Right cardiac atrium (tissue), 5 donors: ENCODE measurements around the gene FTCDNL1. TPM values are rescaled to one million over a fixed set of nuclear protein-coding genes. Genes with fewer than 3 reads are reported as not detected.

ENCODE experiments used
- ATAC-seq, 2 donors: fragments of 200-7000 bp; cut with Tn5 transposase; one replicate each; pipeline versions ENCODE4 v1.8.0 to v1.9.1; 2020; ENCODE audit warnings: moderate library complexity in 2 of 2, mild to moderate bottlenecking in 1 of 2
- DNase-seq, 3 donors: peaks; one replicate each; pipeline ENCODE4 v3.0.0-alpha.2; 2020
- H3K27ac ChIP-seq: one replicate; pipeline ENCODE4 v1.5.1; 2013; ENCODE audit warnings: mild to moderate bottlenecking, low read length, control low read depth, moderate library complexity
- H3K27me3 ChIP-seq: one replicate; pipeline ENCODE4 v1.6.1; 2013; ENCODE audit not compliant: control insufficient read depth, insufficient read depth
- H3K4me1 ChIP-seq: one replicate; pipeline ENCODE4 v1.6.1; 2013; ENCODE audit warnings: low read length; ENCODE audit not compliant: control insufficient read depth, insufficient read depth
- H3K4me3 ChIP-seq: one replicate; pipeline ENCODE4 v1.5.1; 2013; ENCODE audit warnings: low read length, control low read depth
- H3K9me3 ChIP-seq: one replicate; pipeline ENCODE4 v1.6.1; 2013; ENCODE audit warnings: low read length; ENCODE audit not compliant: control insufficient read depth
- WGBS: extraction: QIAGEN DNeasy Blood & Tissue Kit; methylation state at CpG from one replicate; pipeline ENCODE4 v1.1.7; 2013; 5-methylcytosine and 5-hydroxymethylcytosine counted together
- intact Hi-C, 4 donors: fragments of 100-400 bp; cut with DNase I; formaldehyde crosslinking; loops; one replicate each; pipeline versions ENCODE4 v1.11.0 to v1.14.0; 2022 to 2023
- polyA plus RNA-seq: library from polyadenylated mRNA; stranded (reverse); fragments of 200-250 nt; gene quantifications from one replicate; pipeline ENCODE4 v1.2.3, GENCODE V29; 2013
- total RNA-seq, 4 donors: library from RNA; stranded (reverse); fragmentation: NEBNext Ultra II Directional; extraction: Animal tissue kit (Norgen Biotek cat#: 25700); gene quantifications; one replicate each; pipeline ENCODE4 v1.2.1, GENCODE V29; 2021
- donor health status: healthy with polysubstance abuse.
- donor health status: DM: no; HTN: yes; CAD: no.
- donor health status: DM: no; HTN: no; CAD: no.
- donor health status: DM: no; HTN: yes; CAD: no; lungs with severe emphysema.
- donor health status: DM: yes; HTN: yes; CAD: no.

The FTCDNL1 gene
- total and polyA plus RNA-seq, 5 donors, result 1.7 to 5.0 (median 2.7) TPM

DNA sequence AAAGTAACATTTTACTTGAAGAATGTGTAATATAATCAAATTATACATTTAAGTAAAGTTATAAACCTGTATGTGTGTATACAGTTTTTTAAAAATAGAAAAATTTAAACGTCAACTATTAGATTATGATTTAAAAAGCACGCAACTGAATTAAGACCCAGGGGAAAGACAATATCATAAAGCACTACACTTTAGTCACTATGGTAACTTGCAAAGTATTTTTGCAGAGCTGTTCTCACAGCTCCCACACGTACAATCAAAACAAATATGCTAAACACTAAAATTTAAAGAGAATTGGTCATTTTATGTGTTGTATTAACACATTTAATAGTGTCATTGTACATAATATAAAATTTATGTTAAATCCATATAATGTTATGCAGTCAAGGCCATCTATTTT, 59.7 kb downstream of the FTCDNL1 start:
- intact Hi-C loops, result no loop called here
- H3K27ac ChIP-seq, result no peak overlapping the region
- no peaks in the 10 kb centered on the region for H3K4me1 ChIP-seq
- ATAC-seq, result no peak
- DNase-seq, result no peak
- H3K4me3 ChIP-seq, result no peak overlapping the region
- H3K27me3 ChIP-seq, result no peaks in the 10 kb centered on the region
- H3K9me3 ChIP-seq, result no peaks in the 10 kb centered on the region
- whole genome bisulfite sequencing, result 52% methylated on average over 3 of the region's 3 CpGs

DNA sequence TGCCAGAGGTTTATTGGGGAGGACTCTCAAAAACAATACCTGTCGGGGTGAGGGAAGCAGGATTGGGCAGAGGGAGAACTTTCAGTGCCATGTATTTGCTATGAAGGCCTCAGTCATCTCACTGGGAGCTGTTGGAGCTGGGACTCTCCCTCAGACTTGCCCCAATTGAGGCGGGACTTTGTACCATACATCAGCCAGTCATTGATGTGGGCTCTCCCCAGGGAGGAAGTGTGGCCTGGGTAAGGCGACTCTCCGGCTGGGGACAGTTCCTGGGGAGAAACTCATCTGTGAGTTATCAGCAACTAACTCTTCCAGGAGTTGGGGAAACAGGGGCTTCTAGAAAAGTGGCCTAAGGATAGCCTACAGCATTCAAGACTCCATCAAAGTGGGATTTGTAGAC, 66.5 kb downstream of the FTCDNL1 start:
- ATAC-seq (no peak), DNase-seq (no peak)
- Histone ChIP-seq H3K4me3 (no peak overlapping the region), H3K9me3 (peaks cover 2% of the 10 kb centered on the region), H3K27ac (no peak overlapping the region), H3K27me3 (no peaks in the 10 kb centered on the region), H3K4me1 (no peaks in the 10 kb centered on the region)
- 67% methylated on average over 4 of the region's 4 CpGs for WGBS
- intact Hi-C loops, result no loop called here

- DNase-seq, result no peak
- no peaks in the 10 kb centered on the region for H3K4me1 ChIP-seq
- peaks cover 3% of the 10 kb centered on the region for H3K9me3 ChIP-seq
- WGBS, result 85% methylated on average over 3 of the region's 3 CpGs
- H3K27me3 ChIP-seq, result no peaks in the 10 kb centered on the region
- H3K27ac ChIP-seq, result no peak overlapping the region
- intact Hi-C loops, result no loop called here
- ATAC-seq, result no peak
- no peak overlapping the region for H3K4me3 ChIP-seq
Observed at GRCh38 chr2:199779589-199779988, 71.4 kb downstream of the FTCDNL1 start.

DNA sequence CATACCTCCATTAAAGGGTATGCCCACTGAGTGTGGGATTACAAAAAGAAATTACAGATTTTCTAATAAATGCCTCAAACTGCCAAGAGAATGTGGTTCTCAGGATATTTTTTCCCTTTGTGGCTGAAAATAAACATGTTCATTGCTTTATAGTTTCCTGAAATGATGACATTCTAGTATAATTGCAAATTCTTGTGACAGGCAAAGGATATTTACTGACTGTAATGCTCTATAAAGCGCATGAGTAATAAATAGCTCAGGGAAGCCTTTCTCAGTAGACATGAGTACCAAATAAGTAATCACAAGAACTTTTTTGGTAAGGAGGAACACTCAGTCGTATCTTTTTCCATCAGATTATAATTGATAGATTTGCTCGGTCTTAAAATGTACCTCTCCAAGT, 72.3 kb downstream of the FTCDNL1 start:
- intact Hi-C loops, result no loop called here
- Histone ChIP-seq H3K27ac (no peak overlapping the region), H3K9me3 (peaks cover 3% of the 10 kb centered on the region), H3K27me3 (no peaks in the 10 kb centered on the region), H3K4me3 (no peak overlapping the region), H3K4me1 (no peaks in the 10 kb centered on the region)
- 78% methylated on average over 3 of the region's 3 CpGs for WGBS
- ATAC-seq (no peak), DNase-seq (no peak)

- 71% methylated on average over 2 of the region's 2 CpGs for WGBS
- intact Hi-C loops, result no loop called here
- no peaks in the 10 kb centered on the region for H3K4me1 ChIP-seq
- peaks cover 3% of the 10 kb centered on the region for H3K9me3 ChIP-seq
- ATAC-seq, result no peak
- H3K4me3 ChIP-seq, result no peak overlapping the region
- DNase-seq, result no peak
- H3K27ac ChIP-seq, result no peak overlapping the region
- H3K27me3 ChIP-seq, result no peaks in the 10 kb centered on the region
Observed at GRCh38 chr2:199777916-199778315, 73.1 kb downstream of the FTCDNL1 start.

DNA sequence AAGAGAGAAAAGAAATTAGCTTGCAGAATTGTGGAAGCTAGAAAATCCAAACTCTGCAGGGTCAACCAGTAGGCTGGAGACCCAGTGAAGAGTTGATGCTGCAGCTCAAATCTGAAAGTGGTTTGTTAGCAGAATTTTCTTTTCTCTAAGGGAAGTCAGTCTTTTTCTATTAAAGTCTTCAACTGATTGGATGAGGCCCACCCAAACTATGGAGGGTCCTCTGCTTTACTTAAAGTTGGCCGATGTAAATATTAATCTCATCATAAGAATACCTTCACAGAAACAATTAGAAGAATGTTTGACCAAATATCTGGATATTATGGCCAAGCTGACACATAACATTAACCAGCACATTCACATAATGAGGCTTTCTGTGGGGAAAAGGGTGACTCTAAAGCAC, 73.7 kb downstream of the FTCDNL1 start:
- Histone ChIP-seq H3K4me3 (no peak overlapping the region), H3K27me3 (no peaks in the 10 kb centered on the region), H3K27ac (no peak overlapping the region), H3K9me3 (peaks cover 3% of the 10 kb centered on the region), H3K4me1 (no peaks in the 10 kb centered on the region)
- DNase-seq (no peak), ATAC-seq (no peak)
- 90% methylated on average over 1 of the region's 1 CpG for WGBS
- intact Hi-C loops, result no loop called here

DNA sequence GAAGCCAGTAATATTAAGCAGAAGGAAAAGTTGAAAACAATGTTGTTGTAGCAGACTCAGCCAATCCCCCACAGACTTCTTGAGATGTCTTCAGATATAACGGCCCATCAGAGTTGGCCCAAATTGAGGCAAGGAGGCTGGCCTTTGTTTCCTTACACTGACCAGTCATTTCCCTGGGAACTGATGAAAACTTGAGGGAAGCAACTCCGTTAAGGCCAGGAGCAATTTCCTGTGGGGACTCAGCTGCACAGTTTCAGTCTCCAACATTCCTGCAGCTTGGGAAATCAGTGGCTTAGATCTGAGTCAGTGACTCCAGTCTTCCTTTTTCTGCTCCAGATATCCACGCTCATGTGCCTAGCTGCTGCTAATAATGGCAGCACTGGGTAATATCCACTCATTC, 75.7 kb downstream of the FTCDNL1 start:
- 50% methylated on average over 3 of the region's 3 CpGs for WGBS
- Histone ChIP-seq H3K4me1 (no peaks in the 10 kb centered on the region), H3K27me3 (no peaks in the 10 kb centered on the region), H3K4me3 (no peak overlapping the region), H3K9me3 (peaks cover 2% of the 10 kb centered on the region), H3K27ac (no peak overlapping the region)
- ATAC-seq, result no peak
- intact Hi-C loops, result no loop called here
- DNase-seq, result no peak

GRCh38 chr2:199772035-199772976, 78.7 kb downstream of the FTCDNL1 start:
- H3K9me3 ChIP-seq, result no peaks in the 10 kb centered on the region
- no peaks in the 10 kb centered on the region for H3K27me3 ChIP-seq
- no peaks in the 10 kb centered on the region for H3K4me1 ChIP-seq
- no peak overlapping the region for H3K27ac ChIP-seq
- no peak overlapping the region for H3K4me3 ChIP-seq
- WGBS, result 43% methylated on average over 12 of the region's 12 CpGs
- ATAC-seq (no peak), DNase-seq (no peak)
- intact Hi-C loops, result no loop called here

- H3K9me3 ChIP-seq, result no peaks in the 10 kb centered on the region
- no peak for DNase-seq
- 74% methylated on average over 2 of the region's 2 CpGs for WGBS
- H3K27ac ChIP-seq, result no peak overlapping the region
- H3K4me1 ChIP-seq, result no peaks in the 10 kb centered on the region
- H3K4me3 ChIP-seq, result no peak overlapping the region
- intact Hi-C loops, result no loop called here
- ATAC-seq, result no peak
- no peaks in the 10 kb centered on the region for H3K27me3 ChIP-seq
Observed at GRCh38 chr2:199770716-199771115, 80.3 kb downstream of the FTCDNL1 start.

- ATAC-seq, result no peak
- DNase-seq, result no peak
- intact Hi-C loops, result no loop called here
- Histone ChIP-seq H3K27me3 (no peaks in the 10 kb centered on the region), H3K4me3 (no peak overlapping the region), H3K4me1 (no peaks in the 10 kb centered on the region), H3K27ac (no peak overlapping the region), H3K9me3 (no peaks in the 10 kb centered on the region)
- WGBS, result 81% methylated on average over 5 of the region's 5 CpGs
Observed at GRCh38 chr2:199765646-199766045, 85.3 kb downstream of the FTCDNL1 start.

- 90% methylated on average over 7 of the region's 7 CpGs for WGBS
Observed at GRCh38 chr2:199764273-199764800, 86.7 kb downstream of the FTCDNL1 start.

More at GRCh38 chr2:199764273-199764800, 86.7 kb downstream of the FTCDNL1 start:
- Histone ChIP-seq H3K4me3 (no peak overlapping the region), H3K4me1 (no peaks in the 10 kb centered on the region), H3K27ac (no peak overlapping the region), H3K9me3 (no peaks in the 10 kb centered on the region), H3K27me3 (no peaks in the 10 kb centered on the region)
- DNase-seq (no peak), ATAC-seq (no peak)
- intact Hi-C loops, result no loop called here
